Esophagus (tissue), 2 donors: ENCODE data around the gene PHKG2. TPM values are rescaled to one million over a fixed set of nuclear protein-coding genes. Genes with fewer than 3 reads are reported as not detected.

Experiments
- H3K27ac ChIP-seq, 2 donors: one replicate each; pipeline ENCODE4 v1.5.1; 2013; ENCODE audit warnings: low read depth in 2 of 2, mild to moderate bottlenecking in 2 of 2, inconsistent platforms in 1 of 2, low read length in 1 of 2, moderate library complexity in 1 of 2
- H3K27me3 ChIP-seq, 2 donors: one replicate each; pipeline ENCODE4 v1.6.1; 2013; ENCODE audit warnings: low read length in 2 of 2, control low read depth in 1 of 2, mild to moderate bottlenecking in 1 of 2; ENCODE audit not compliant: insufficient read depth in 2 of 2, control insufficient read depth in 1 of 2
- H3K36me3 ChIP-seq, 2 donors: one replicate each; pipeline ENCODE4 v1.6.1; 2013; ENCODE audit warnings: low read length in 1 of 2; ENCODE audit not compliant: control insufficient read depth in 2 of 2, insufficient read depth in 2 of 2
- H3K4me1 ChIP-seq, 2 donors: one replicate each; pipeline ENCODE4 v1.6.1; 2013; ENCODE audit warnings: low read length in 1 of 2; ENCODE audit not compliant: control insufficient read depth in 2 of 2, insufficient read depth in 2 of 2
- H3K4me3 ChIP-seq, 2 donors: one replicate each; pipeline ENCODE4 v1.5.1; 2013; ENCODE audit warnings: low read length in 2 of 2, mild to moderate bottlenecking in 2 of 2, low read depth in 1 of 2, moderate library complexity in 1 of 2
- H3K9me3 ChIP-seq, 2 donors: one replicate each; pipeline ENCODE4 v1.6.1; 2013; ENCODE audit warnings: mild to moderate bottlenecking in 2 of 2, low read depth in 1 of 2, low read length in 1 of 2, moderate library complexity in 1 of 2; ENCODE audit not compliant: control insufficient read depth in 2 of 2, insufficient read depth in 1 of 2
- WGBS, 2 donors: extraction: QIAGEN DNeasy Blood & Tissue Kit; methylation state at CpG; one replicate each; pipeline ENCODE4 v1.1.7; 2013; 5-methylcytosine and 5-hydroxymethylcytosine counted together
- polyA plus RNA-seq, 2 donors: library from polyadenylated mRNA; stranded (reverse); fragments of 200-250 nt; gene quantifications; one replicate each; pipeline ENCODE4 v1.2.3, GENCODE V29; 2013
- donor health status: healthy with polysubstance abuse.
- donor health status: Bipolar disorder and iron deficiency.

PHKG2 gene
- polyA plus RNA-seq, 2 donors: 23.2 to 34.8 TPM

DNA sequence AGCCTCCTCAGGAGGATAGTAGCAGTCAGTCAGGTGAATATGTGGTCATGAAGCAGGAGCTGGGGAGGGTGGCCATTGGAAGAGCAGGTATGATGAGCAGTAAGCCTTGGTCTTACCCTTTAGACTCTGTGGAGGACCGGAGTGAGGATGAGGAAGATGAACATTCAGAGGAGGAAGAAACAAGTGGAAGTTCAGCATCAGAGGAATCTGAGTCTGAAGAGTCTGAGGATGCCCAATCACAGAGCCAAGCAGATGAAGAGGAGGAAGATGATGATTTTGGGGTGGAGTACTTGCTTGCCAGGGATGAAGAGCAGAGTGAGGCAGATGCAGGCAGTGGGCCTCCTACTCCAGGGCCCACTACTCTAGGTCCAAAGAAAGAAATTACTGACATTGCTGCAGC, 36.5 kb upstream of the PHKG2 start:
- no peaks in the 10 kb centered on the region for H3K9me3 ChIP-seq
- H3K27me3 ChIP-seq: no peaks in the 10 kb centered on the region
- no peak overlapping the region for H3K4me3 ChIP-seq
- no peak overlapping the region for H3K27ac ChIP-seq
- WGBS, 2 donors: 94 to 100% methylated on average over 1 of the region's 1 CpG
- peaks cover 0 to 4% of the 10 kb centered on the region in 2 donors for H3K4me1 ChIP-seq
- H3K36me3 ChIP-seq: peaks cover 36 to 66% of the 10 kb centered on the region in 2 donors

GRCh38 chr16:30715750-30716445, 32.3 kb upstream of the PHKG2 start:
- H3K4me3 ChIP-seq: no peak overlapping the region
- H3K27me3 ChIP-seq: no peaks in the 10 kb centered on the region
- H3K36me3 ChIP-seq: peaks cover 17 to 45% of the 10 kb centered on the region in 2 donors
- peaks cover 0 to 4% of the 10 kb centered on the region in 2 donors for H3K4me1 ChIP-seq
- no peaks in the 10 kb centered on the region for H3K9me3 ChIP-seq
- H3K27ac ChIP-seq: peak overlapping the region in 1 of 2 donors; percentile 55
- 80 to 89% methylated on average over 17 of the region's 17 CpGs for WGBS, 2 donors

- H3K4me1 ChIP-seq: no peaks in the 10 kb centered on the region
- no peak overlapping the region for H3K4me3 ChIP-seq
- no peaks in the 10 kb centered on the region for H3K27me3 ChIP-seq
- H3K9me3 ChIP-seq: no peaks in the 10 kb centered on the region
- peaks cover 32 to 62% of the 10 kb centered on the region in 2 donors for H3K36me3 ChIP-seq
- H3K27ac ChIP-seq: no peak overlapping the region
- 91% methylated on average over 11 of the region's 11 CpGs for WGBS, 2 donors
Observed at GRCh38 chr16:30720086-30720485, 28.1 kb upstream of the PHKG2 start.

DNA sequence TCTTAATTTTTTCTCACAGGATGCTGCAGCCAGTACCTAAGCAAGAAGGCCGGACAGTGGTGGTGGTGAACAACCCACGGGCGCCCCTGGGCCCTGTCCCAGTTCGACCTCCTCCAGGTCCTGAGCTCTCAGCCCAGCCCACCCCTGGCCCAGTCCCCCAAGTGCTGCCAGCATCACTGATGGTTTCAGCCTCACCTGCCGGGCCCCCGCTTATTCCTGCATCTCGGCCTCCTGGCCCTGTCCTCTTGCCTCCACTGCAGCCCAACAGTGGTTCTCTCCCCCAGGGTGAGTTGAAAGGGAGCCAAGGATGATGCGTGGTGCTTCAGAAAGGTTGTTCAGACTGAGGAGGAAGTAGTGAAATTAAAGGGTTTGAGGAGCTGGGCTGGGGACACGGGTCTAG, 27.5 kb upstream of the PHKG2 start:
- 81% methylated on average over 9 of the region's 9 CpGs for WGBS, 2 donors
- peaks cover 32 to 65% of the 10 kb centered on the region in 2 donors for H3K36me3 ChIP-seq
- no peak overlapping the region for H3K4me3 ChIP-seq
- no peaks in the 10 kb centered on the region for H3K27me3 ChIP-seq
- no peak overlapping the region for H3K27ac ChIP-seq
- H3K9me3 ChIP-seq: no peaks in the 10 kb centered on the region
- H3K4me1 ChIP-seq: no peaks in the 10 kb centered on the region

DNA sequence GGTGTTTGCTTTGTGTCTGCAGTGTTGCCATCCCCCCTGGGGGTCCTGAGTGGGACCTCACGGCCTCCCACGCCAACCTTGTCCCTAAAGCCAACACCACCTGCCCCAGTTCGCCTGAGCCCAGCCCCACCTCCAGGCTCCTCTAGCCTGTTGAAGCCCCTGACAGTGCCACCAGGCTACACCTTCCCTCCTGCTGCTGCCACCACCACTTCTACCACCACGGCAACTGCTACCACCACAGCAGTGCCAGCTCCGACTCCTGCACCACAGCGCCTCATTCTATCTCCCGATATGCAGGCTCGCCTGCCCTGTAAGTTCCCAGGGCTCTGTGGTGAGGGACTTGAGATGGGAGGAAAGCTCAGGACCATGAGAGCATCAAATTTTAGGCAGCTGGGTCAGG, 27.1 kb upstream of the PHKG2 start:
- 95 to 96% methylated on average over 8 of the region's 8 CpGs for WGBS, 2 donors
- H3K4me3 ChIP-seq: no peak overlapping the region
- no peaks in the 10 kb centered on the region for H3K27me3 ChIP-seq
- H3K27ac ChIP-seq: no peak overlapping the region
- H3K36me3 ChIP-seq: peaks cover 28 to 60% of the 10 kb centered on the region in 2 donors
- no peaks in the 10 kb centered on the region for H3K9me3 ChIP-seq
- no peaks in the 10 kb centered on the region for H3K4me1 ChIP-seq

DNA sequence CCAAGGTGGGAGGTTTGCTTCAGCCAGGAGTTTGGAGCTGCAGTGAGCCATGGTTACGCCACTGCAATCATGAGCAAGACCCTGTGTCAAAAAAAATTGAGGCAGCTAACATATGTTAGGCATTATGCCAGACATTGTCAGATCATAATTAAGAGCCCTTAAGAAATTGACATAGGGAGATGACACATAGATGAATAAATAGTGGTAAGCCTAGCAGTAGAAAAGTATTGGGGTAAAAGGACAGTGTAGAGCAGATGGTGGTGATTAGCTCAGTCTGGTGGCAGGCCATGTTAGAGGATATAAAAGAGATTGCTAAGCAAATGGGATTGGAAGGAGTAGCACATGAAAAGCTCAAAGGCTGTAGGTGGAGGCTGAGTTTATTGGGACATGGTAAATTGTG, 26.6 kb upstream of the PHKG2 start:
- 96 to 97% methylated on average over 1 of the region's 1 CpG for WGBS, 2 donors

DNA sequence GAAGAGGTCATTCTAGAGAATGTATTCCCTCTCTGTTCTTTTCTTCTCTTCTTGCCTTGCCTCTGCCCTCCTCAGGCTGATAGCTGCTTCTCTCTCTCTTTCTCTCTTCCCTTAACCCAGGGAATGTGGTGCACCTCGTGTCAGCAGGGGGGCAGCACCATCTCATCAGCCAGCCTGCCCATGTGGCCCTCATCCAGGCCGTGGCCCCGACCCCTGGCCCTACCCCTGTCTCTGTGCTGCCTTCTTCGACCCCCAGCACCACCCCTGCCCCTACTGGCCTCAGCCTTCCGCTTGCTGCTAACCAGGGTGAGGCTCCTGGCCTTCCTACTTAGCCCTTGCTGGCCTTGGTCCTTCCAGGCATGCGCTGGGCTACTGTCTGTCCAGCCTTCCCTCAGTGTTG, 25.8 kb upstream of the PHKG2 start:
- Histone ChIP-seq H3K27ac (no peak overlapping the region), H3K36me3 (peaks cover 28 to 60% of the 10 kb centered on the region in 2 donors), H3K9me3 (no peaks in the 10 kb centered on the region), H3K4me1 (no peaks in the 10 kb centered on the region), H3K27me3 (no peaks in the 10 kb centered on the region), H3K4me3 (no peak overlapping the region)
- WGBS, 2 donors: 73 to 83% methylated on average over 6 of the region's 6 CpGs

More for the DNA sequence above, 26.6 kb upstream of the PHKG2 start:
- no peak overlapping the region for H3K4me3 ChIP-seq
- peaks cover 28 to 58% of the 10 kb centered on the region in 2 donors for H3K36me3 ChIP-seq
- no peaks in the 10 kb centered on the region for H3K27me3 ChIP-seq
- no peaks in the 10 kb centered on the region for H3K9me3 ChIP-seq
- no peak overlapping the region for H3K27ac ChIP-seq
- no peaks in the 10 kb centered on the region for H3K4me1 ChIP-seq

DNA sequence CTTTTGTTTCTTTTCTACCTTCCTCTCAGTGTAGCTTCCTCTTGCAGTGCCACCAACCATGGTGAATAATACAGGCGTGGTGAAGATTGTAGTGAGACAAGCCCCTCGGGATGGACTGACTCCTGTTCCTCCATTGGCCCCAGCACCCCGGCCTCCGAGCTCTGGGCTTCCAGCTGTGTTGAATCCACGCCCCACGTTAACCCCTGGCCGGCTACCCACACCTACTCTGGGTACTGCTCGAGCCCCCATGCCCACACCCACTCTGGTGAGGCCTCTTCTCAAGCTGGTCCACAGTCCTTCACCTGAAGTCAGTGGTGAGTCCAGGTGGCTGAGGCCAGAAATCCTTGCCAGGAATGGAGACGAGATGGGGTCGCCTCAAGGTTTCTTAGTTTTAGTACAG, 25.3 kb upstream of the PHKG2 start:
- H3K4me1 ChIP-seq: no peaks in the 10 kb centered on the region
- no peaks in the 10 kb centered on the region for H3K27me3 ChIP-seq
- WGBS, 2 donors: 90 to 92% methylated on average over 10 of the region's 10 CpGs
- no peak overlapping the region for H3K4me3 ChIP-seq
- peaks cover 28 to 60% of the 10 kb centered on the region in 2 donors for H3K36me3 ChIP-seq
- no peaks in the 10 kb centered on the region for H3K9me3 ChIP-seq
- H3K27ac ChIP-seq: no peak overlapping the region

DNA sequence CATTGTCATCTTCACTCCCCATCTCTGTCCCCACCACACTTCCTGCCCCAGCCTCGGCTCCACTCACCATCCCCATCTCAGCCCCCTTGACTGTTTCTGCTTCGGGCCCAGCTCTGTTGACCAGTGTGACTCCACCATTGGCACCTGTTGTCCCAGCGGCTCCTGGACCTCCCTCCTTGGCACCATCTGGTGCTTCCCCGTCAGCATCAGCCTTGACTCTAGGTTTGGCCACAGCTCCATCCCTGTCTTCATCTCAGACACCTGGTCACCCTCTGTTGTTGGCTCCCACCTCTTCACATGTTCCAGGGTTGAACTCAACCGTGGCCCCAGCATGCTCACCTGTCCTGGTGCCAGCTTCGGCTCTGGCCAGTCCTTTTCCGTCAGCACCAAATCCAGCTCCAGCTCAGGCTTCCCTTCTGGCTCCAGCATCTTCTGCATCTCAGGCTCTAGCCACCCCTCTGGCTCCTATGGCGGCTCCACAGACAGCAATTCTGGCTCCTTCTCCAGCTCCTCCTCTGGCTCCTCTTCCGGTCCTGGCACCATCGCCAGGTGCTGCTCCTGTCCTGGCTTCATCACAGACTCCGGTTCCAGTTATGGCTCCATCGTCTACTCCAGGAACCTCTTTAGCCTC, 24.4 kb upstream of the PHKG2 start:
- WGBS, 2 donors: 89 to 91% methylated on average over 12 of the region's 12 CpGs
- Histone ChIP-seq H3K4me1 (no peaks in the 10 kb centered on the region), H3K27me3 (no peaks in the 10 kb centered on the region), H3K4me3 (no peak overlapping the region), H3K36me3 (peaks cover 29 to 61% of the 10 kb centered on the region in 2 donors), H3K9me3 (no peaks in the 10 kb centered on the region), H3K27ac (no peak overlapping the region)
